Measurements from ENCODE around the gene CYP11A1. TPM values are rescaled to one million over a fixed set of nuclear protein-coding genes. Genes with fewer than 3 reads are reported as not detected.

CYP11A1 gene
- 1 to 10 TPM in 1 of 4 donors, under 1 TPM in 2, not detected in 1; 0.47 to 1.4 (median 0.53) TPM for total RNA-seq

DNA sequence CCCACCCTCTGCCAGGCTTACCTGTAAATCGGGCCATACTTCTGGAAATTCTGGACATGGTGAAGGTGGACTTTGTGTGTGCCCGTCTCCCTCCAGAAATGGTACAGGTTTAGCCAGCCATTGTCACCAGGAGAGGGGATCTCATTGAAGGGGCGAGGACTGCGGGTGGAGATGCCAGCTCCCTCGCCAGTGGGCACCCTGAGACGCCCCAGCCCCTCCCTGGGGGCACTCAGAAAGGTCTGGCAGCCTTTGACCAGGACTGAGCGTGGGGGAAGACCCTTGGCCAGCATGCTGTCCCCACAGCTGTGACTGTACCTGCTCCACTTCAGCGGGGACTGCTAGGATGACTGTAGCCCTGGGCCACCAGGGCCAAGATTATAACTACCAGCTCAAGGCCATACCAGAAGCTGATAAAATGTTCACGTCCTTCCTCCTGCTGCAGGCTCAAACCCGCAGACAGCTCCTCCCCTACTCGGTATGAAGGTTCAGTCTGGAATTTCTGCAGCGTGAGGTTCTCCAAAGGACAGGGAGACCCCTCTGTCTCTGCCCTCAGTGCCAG, at the start of gene CYP11A1:
TSS of gene CYP11A1 (minus strand) at position 351 of the 559 bp plus-strand sequence. CDS start at position 290, 61 bp downstream.
- H3K4me1 ChIP-seq, result peaks cover 14% of the 10 kb centered on the region
- peak within 1 kb of the TSS; percentile 63 for H3K4me3 ChIP-seq
- TF ChIP-seq POLR2A (IDR thresholded peaks at IDR 0.05) (no peak), EP300 (IDR thresholded peaks at IDR 0.05) (no peak), POLR2AphosphoS5 (IDR thresholded peaks at IDR 0.05) (no peak)
- TF ChIP-seq, protein P1, sequence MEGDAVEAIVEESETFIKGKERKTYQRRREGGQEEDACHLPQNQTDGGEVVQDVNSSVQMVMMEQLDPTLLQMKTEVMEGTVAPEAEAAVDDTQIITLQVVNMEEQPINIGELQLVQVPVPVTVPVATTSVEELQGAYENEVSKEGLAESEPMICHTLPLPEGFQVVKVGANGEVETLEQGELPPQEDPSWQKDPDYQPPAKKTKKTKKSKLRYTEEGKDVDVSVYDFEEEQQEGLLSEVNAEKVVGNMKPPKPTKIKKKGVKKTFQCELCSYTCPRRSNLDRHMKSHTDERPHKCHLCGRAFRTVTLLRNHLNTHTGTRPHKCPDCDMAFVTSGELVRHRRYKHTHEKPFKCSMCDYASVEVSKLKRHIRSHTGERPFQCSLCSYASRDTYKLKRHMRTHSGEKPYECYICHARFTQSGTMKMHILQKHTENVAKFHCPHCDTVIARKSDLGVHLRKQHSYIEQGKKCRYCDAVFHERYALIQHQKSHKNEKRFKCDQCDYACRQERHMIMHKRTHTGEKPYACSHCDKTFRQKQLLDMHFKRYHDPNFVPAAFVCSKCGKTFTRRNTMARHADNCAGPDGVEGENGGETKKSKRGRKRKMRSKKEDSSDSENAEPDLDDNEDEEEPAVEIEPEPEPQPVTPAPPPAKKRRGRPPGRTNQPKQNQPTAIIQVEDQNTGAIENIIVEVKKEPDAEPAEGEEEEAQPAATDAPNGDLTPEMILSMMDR (IDR thresholded peaks at IDR 0.05), result no peak
- 79% methylated on average over 12 of the region's 12 CpGs for WGBS
- H3K27ac ChIP-seq, result no peak within 1 kb of the TSS
- no peaks in the 10 kb centered on the region for H3K9me3 ChIP-seq
- no peaks in the 10 kb centered on the region for H3K36me3 ChIP-seq
- peaks cover 32% of the 10 kb centered on the region for H3K27me3 ChIP-seq
- DNase-seq (ENCODE audit: low spot score in 2 of 2), result peak in 1 of 2 donors; percentile 37

DNA sequence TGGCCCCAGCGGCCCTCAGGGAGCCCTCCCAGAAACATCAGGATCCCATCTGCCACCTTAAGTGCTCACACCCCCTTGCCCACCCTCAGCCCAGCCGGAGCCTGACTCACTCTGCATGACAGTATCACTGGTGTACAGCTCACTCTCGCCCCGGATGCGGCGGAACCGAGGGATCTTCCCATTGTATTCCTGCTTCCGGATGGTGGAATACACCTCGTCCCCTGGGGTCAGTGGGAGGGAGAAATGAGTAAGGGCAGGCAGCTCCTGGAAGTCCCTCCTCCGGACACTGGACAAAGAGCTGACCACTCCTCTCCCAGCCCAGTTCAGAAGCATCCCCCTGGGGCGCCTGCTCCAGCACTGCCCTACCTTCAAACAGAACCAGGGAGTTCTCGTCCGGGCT, 49.8 kb upstream of the CYP11A1 start:
- Histone ChIP-seq H3K9me3 (no peaks in the 10 kb centered on the region), H3K27ac (no peak overlapping the region), H3K4me3 (no peak overlapping the region), H3K27me3 (no peaks in the 10 kb centered on the region), H3K36me3 (peaks cover 2% of the 10 kb centered on the region), H3K4me1 (no peaks in the 10 kb centered on the region)
- DNase-seq (ENCODE audit: low spot score in 2 of 2), result no peak
- 85% methylated on average over 7 of the region's 13 CpGs for WGBS
- TF ChIP-seq POLR2AphosphoS5 (IDR thresholded peaks at IDR 0.05), result no peak
- no peak for TF ChIP-seq POLR2A (IDR thresholded peaks at IDR 0.05)
- TF ChIP-seq, protein P1 (IDR thresholded peaks at IDR 0.05), result no peak
- no peak for TF ChIP-seq EP300 (IDR thresholded peaks at IDR 0.05)

DNA sequence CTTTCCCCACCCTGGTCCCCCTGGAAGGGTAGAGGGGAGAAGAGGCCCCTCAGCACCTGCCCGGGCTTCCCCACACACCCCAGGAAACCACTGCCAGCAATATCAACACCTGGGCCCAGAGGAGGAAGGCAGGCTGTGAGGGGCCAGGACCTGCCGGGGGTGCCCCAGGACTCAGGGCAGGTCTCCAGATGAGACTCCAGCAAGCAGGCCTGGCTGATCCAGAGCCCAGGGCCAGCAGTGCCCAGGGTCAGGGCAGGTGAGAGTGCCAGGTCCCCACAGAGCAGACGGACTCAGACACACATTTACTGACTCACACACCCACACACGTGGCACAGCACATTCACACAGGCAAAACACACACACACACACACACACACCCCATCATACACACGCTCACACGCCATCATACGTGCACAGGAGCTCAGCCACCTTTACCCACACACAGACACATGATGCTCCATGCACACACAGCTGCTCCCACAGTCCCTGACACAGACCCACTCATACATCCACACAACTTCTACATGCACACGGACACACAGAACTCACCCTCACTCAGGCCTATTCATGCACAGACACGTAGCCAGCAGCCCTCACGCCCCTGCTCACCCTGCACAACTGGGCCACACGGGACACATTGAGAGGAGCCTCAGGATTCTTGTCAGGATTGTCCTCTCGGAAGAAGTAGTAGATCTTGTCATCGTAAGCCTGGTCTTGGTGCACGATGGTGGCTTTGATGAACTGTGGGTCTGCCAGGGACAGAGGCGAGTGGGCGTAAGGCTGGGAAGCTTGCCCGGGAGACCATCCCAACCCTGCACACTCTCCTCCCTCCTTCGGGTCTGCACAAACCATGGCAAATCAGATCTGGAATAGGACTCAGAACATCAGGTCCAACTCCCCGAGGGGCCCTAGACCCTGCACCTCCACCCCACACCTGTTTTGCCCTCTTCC, 48.8 kb upstream of the CYP11A1 start:
- TF ChIP-seq POLR2A (IDR thresholded peaks at IDR 0.05), result no peak
- TF ChIP-seq POLR2AphosphoS5 (IDR thresholded peaks at IDR 0.05), result no peak
- TF ChIP-seq EP300 (IDR thresholded peaks at IDR 0.05), result no peak
- TF ChIP-seq, protein P1 (IDR thresholded peaks at IDR 0.05), result no peak

DNA sequence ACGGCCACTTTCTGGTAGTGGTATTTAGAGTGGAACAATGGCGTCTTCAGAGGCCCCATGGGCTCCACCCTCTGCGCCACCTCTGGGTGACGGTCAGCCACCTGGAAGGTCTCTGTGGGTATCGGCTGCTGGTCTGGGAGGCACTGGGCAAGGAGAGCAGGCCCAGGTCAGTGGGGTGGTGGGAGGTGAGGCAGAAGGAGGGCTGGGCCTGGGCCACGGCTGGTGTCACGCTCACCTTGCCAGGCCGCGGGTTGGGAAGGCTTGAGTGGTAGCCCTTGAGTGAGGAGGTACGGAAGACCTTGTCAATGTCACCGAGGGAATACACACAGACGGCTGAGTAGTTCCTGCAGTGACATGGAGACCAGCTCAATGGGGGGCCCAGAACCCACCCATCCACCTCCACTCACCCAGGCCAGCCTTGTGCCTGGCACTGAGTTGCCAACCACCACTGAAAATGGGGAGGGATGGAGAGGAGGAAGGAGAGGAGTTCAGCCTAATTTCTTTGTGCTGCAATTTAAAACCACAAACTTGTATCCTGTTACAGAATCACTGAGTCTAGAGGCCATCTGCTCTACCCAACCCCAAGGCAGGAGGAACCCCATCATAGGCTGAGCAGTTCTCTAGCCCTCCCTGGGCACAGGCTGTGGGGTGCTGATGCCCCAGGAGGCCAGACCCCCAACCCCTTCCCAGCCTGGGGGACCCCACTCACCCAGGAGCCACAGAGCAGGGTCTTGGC, 47.3 kb upstream of the CYP11A1 start:
- 96% methylated on average over 12 of the region's 12 CpGs for WGBS
- H3K9me3 ChIP-seq, result no peaks in the 10 kb centered on the region
- TF ChIP-seq POLR2A (IDR thresholded peaks at IDR 0.05) (no peak), EP300 (IDR thresholded peaks at IDR 0.05) (no peak)
- peaks cover 17% of the 10 kb centered on the region for H3K36me3 ChIP-seq
- no peak overlapping the region for H3K27ac ChIP-seq
- H3K27me3 ChIP-seq, result no peaks in the 10 kb centered on the region
- no peak overlapping the region for H3K4me3 ChIP-seq
- no peaks in the 10 kb centered on the region for H3K4me1 ChIP-seq
- DNase-seq (ENCODE audit: low spot score in 2 of 2), result no peak

More for the DNA sequence above, 48.8 kb upstream of the CYP11A1 start:
- no peak overlapping the region for H3K27ac ChIP-seq
- H3K4me1 ChIP-seq, result no peaks in the 10 kb centered on the region
- no peaks in the 10 kb centered on the region for H3K9me3 ChIP-seq
- no peaks in the 10 kb centered on the region for H3K27me3 ChIP-seq
- no peak for DNase-seq (ENCODE audit: low spot score in 2 of 2)
- H3K4me3 ChIP-seq, result no peak overlapping the region
- 60% methylated on average over 16 of the region's 19 CpGs for WGBS
- peaks cover 5% of the 10 kb centered on the region for H3K36me3 ChIP-seq

DNA sequence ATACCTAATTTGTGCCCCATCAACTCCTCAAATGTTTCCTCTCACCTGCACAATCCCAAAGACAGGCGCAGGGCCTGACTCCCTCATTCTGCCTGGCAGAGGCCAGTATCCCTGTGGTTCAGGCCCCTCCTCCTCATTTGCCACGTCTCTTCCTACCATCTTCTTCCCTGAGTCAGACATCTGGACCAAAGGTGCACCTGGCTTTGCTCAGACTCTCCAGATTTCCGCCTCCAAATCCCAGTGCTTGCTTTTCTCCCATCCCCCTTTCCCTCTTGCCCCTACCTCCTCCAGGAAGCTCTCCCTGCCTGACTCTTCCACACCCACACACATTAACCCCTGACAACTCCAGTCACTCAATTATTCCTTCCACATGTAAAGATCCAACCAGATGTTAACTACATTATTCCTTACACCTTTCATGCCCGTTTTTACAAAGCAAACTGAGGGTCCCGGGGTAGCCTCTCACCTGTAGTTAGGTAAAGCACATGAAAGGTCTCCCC, 46.7 kb upstream of the CYP11A1 start:
- no peak for TF ChIP-seq POLR2A (IDR thresholded peaks at IDR 0.05)
- no peak for TF ChIP-seq EP300 (IDR thresholded peaks at IDR 0.05)
- TF ChIP-seq POLR2AphosphoS5 (IDR thresholded peaks at IDR 0.05), result no peak
- TF ChIP-seq, protein P1 (IDR thresholded peaks at IDR 0.05), result no peak
- Histone ChIP-seq H3K4me1 (no peaks in the 10 kb centered on the region), H3K9me3 (no peaks in the 10 kb centered on the region), H3K27me3 (no peaks in the 10 kb centered on the region), H3K4me3 (no peak overlapping the region), H3K27ac (no peak overlapping the region), H3K36me3 (peaks cover 17% of the 10 kb centered on the region)
- DNase-seq (ENCODE audit: low spot score in 2 of 2), result no peak
- 90% methylated on average over 5 of the region's 5 CpGs for WGBS

All from suprapubic skin (tissue), 4 donors.